AG09309 (cell line): ENCODE results near the gene PTPRN2.

Experiments
- DNase-seq: peaks from one replicate; pipeline ENCODE4 v3.0.0-alpha.2; 2010; ENCODE audit warnings: low read depth
- H3K4me3 ChIP-seq: 2 replicates; pipeline ENCODE4 v1.5.1; 2011; ENCODE audit warnings: mild to moderate bottlenecking, low read depth, low read length, moderate library complexity; ENCODE audit not compliant: control insufficient read depth
- CTCF ChIP-seq: IDR thresholded peaks from 2 replicates; pipeline ENCODE4 v1.5.1; 2011; ENCODE audit warnings: mild to moderate bottlenecking, low read depth, low read length, inconsistent platforms; ENCODE audit not compliant: insufficient read depth, control insufficient read depth; ENCODE audit errors: missing control alignments

The PTPRN2 gene

GRCh38 chr7:157962458-157963306 lies 624.9 kb downstream of the PTPRN2 start:
- no peak overlapping the region for H3K4me3 ChIP-seq
- no peak for TF ChIP-seq CTCF
- DNase-seq: no peak

GRCh38 chr7:157961731-157962457 lies 625.7 kb downstream of the PTPRN2 start:
- TF ChIP-seq CTCF: no peak
- DNase-seq: no peak
- no peak overlapping the region for H3K4me3 ChIP-seq

- no peak for TF ChIP-seq CTCF
- no peak overlapping the region for H3K4me3 ChIP-seq
- no peak for DNase-seq
Observed at GRCh38 chr7:157955348-157955999, 632.1 kb downstream of the PTPRN2 start.

- DNase-seq: no peak
- TF ChIP-seq CTCF: no peak
- H3K4me3 ChIP-seq: no peak overlapping the region
Observed at GRCh38 chr7:157954901-157955300, 632.7 kb downstream of the PTPRN2 start.

GRCh38 chr7:157952841-157953645 lies 634.6 kb downstream of the PTPRN2 start:
- DNase-seq: no peak
- H3K4me3 ChIP-seq: no peak overlapping the region
- no peak for TF ChIP-seq CTCF
